WERI-Rb-1 (cell line): Measurements from ENCODE around the gene TEX22.

Experiments used
- DNase-seq: peaks from one replicate; pipeline ENCODE4 v3.0.0-alpha.2; 2020
- H3K27ac ChIP-seq: fragments of 250-450 bp; sonication (Bioruptor Pico); 2 replicates; pipeline ENCODE4 v1.5.1; 2020; ENCODE audit warnings: mild to moderate bottlenecking, moderate library complexity
- H3K27me3 ChIP-seq: fragments of 250-450 bp; sonication (Bioruptor Pico); 2 replicates; pipeline ENCODE4 v1.5.1; 2021; ENCODE audit warnings: mild to moderate bottlenecking, low read depth, moderate library complexity; ENCODE audit not compliant: insufficient read depth, severe bottlenecking
- H3K36me3 ChIP-seq: fragments of 250-450 bp; sonication (Bioruptor Pico); 2 replicates; pipeline ENCODE4 v1.5.1; 2020; ENCODE audit warnings: mild to moderate bottlenecking, moderate library complexity
- H3K4me3 ChIP-seq: 2 replicates; pipeline ENCODE4 v1.5.1; 2011; ENCODE audit warnings: low read depth, mild to moderate bottlenecking, control low read depth, low read length
- H3K9me3 ChIP-seq: fragments of 250-450 bp; sonication (Bioruptor Pico); 2 replicates; pipeline ENCODE4 v1.5.1; 2021; ENCODE audit warnings: mild to moderate bottlenecking, moderate library complexity; ENCODE audit not compliant: severe bottlenecking
- TF ChIP-seq, protein P1 (sequence below): IDR thresholded peaks from 2 replicates; pipeline ENCODE4 v1.5.1; 2011; ENCODE audit warnings: low read depth, mild to moderate bottlenecking, control low read depth, inconsistent platforms, low read length

Gene TEX22

GRCh38 chr14:105426416-105427130 is 28.2 kb downstream of the TEX22 start:
- TF ChIP-seq, protein P1, sequence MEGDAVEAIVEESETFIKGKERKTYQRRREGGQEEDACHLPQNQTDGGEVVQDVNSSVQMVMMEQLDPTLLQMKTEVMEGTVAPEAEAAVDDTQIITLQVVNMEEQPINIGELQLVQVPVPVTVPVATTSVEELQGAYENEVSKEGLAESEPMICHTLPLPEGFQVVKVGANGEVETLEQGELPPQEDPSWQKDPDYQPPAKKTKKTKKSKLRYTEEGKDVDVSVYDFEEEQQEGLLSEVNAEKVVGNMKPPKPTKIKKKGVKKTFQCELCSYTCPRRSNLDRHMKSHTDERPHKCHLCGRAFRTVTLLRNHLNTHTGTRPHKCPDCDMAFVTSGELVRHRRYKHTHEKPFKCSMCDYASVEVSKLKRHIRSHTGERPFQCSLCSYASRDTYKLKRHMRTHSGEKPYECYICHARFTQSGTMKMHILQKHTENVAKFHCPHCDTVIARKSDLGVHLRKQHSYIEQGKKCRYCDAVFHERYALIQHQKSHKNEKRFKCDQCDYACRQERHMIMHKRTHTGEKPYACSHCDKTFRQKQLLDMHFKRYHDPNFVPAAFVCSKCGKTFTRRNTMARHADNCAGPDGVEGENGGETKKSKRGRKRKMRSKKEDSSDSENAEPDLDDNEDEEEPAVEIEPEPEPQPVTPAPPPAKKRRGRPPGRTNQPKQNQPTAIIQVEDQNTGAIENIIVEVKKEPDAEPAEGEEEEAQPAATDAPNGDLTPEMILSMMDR: no peak
- H3K4me3 ChIP-seq: no peak overlapping the region
- H3K27me3 ChIP-seq: no peaks in the 10 kb centered on the region
- peaks cover 47% of the 10 kb centered on the region for H3K36me3 ChIP-seq
- H3K9me3 ChIP-seq: peaks cover 5% of the 10 kb centered on the region
- no peak for DNase-seq
- no peak overlapping the region for H3K27ac ChIP-seq

DNA sequence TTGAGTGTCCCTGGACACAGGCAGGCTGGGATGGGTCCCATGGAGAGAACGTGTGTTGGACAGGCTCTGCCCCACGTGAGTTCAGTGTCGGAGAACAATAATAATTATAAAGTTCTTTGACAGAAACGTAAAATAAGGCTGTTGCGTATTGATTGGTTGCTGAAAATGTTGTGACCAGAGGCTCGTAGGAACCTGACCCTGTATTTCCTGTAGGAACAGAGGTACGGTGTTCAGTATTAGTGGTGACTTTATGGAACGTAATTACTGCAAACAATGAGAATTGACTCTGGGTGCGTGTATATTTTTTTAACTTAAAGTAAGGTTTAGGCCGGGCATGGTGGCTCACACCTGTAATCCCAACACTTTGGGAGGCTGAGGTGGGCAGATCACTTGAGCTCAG is 29.1 kb downstream of the TEX22 start:
- TF ChIP-seq, protein P1: no peak
- Histone ChIP-seq H3K27me3 (no peaks in the 10 kb centered on the region), H3K27ac (no peak overlapping the region), H3K4me3 (no peak overlapping the region), H3K36me3 (peaks cover 39% of the 10 kb centered on the region), H3K9me3 (peaks cover 5% of the 10 kb centered on the region)
- no peak for DNase-seq

DNA sequence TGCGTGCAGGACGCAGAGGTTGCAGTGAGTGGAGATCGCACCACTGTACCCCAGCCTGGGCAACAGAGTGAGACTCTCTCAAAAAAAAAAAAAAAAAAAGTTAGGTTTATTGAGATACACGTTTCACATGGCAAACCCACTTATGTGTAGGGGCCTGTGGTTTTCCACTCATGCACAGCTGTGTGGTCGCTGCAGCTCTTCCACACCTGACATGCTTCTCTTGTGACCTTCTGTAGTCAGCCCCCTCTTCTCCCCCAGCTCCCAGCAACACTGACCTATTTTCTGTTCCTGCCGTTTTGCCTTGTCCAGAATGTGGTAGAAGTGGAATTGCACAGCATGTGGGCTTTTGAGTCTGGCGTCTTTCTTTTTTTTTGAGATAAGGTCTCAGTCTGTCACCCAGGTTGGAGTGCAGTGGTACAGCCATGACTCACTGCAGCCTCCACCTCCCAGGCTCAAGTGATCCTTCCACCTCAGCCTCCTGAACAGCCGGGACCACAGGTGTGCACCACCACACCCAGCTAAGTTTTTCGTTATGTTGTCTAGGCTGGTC is 29.7 kb downstream of the TEX22 start:
- TF ChIP-seq, protein P1: no peak
- Histone ChIP-seq H3K4me3 (no peak overlapping the region), H3K9me3 (peaks cover 5% of the 10 kb centered on the region), H3K36me3 (peaks cover 37% of the 10 kb centered on the region), H3K27me3 (no peaks in the 10 kb centered on the region), H3K27ac (no peak overlapping the region)
- DNase-seq: no peak

DNA sequence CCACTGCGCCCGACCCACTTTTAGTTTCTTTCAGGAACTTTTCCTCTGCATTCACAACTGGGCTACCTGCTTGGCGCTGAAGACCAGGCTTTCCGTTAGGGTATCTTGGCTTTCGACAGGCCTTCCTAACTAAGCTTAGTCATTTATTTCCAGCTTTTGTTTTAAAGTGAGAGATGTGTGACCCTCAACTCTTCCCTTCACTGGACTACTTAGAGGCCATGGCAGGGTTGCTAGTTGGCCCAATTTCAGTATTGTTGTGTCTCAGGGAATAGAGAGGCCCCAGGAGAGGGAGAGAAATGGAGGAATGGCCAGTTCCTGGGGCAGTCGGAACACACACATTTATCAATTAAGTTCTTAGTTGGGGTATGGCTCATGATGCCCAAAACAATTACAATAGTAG is 31.7 kb downstream of the TEX22 start:
- TF ChIP-seq, protein P1: no peak
- Histone ChIP-seq H3K9me3 (peaks cover 5% of the 10 kb centered on the region), H3K4me3 (no peak overlapping the region), H3K36me3 (peaks cover 28% of the 10 kb centered on the region), H3K27me3 (no peaks in the 10 kb centered on the region), H3K27ac (no peak overlapping the region)
- DNase-seq: no peak

- no peak for DNase-seq
- peaks cover 5% of the 10 kb centered on the region for H3K9me3 ChIP-seq
Observed at GRCh38 chr14:105430565-105430964, 32.2 kb downstream of the TEX22 start.

More at GRCh38 chr14:105430565-105430964, 32.2 kb downstream of the TEX22 start:
- Histone ChIP-seq H3K36me3 (peaks cover 27% of the 10 kb centered on the region), H3K27me3 (no peaks in the 10 kb centered on the region), H3K27ac (no peak overlapping the region), H3K4me3 (no peak overlapping the region)
- TF ChIP-seq, protein P1: no peak
